HFF-Myc (cell line): ENCODE measurements around the gene TMEM62.
A peak's percentile ranks its signal among the peaks of the same experiment; 100 is the strongest.

ENCODE experiments used
- DNase-seq: peaks from one replicate; pipeline ENCODE4 v3.0.0-alpha.2; 2011; ENCODE audit warnings: low read depth; ENCODE audit errors: extremely low read depth
- H3K4me3 ChIP-seq: replicated peaks from 2 replicates; pipeline ENCODE4 v1.5.1; 2011; ENCODE audit warnings: low read depth, mild to moderate bottlenecking, control low read depth, low read length
- CTCF ChIP-seq: IDR thresholded peaks from 2 replicates; pipeline ENCODE4 v1.5.1; 2012; ENCODE audit warnings: mild to moderate bottlenecking, low read depth, low read length, control low read depth; ENCODE audit errors: missing control alignments

Gene TMEM62

GRCh38 chr15:43183270-43183669 lies 49.9 kb downstream of the TMEM62 start:
- no peak for DNase-seq
- no peak for TF ChIP-seq CTCF
- no peak overlapping the region for H3K4me3 ChIP-seq

GRCh38 chr15:43184407-43185124 lies 51.2 kb downstream of the TMEM62 start:
- TF ChIP-seq CTCF: no peak
- no peak for DNase-seq
- H3K4me3 ChIP-seq: peak overlapping the region; percentile 79

GRCh38 chr15:43185157-43186002 lies 52.0 kb downstream of the TMEM62 start, which contains the start of gene CCNDBP1:
Gene CCNDBP1, plus strand, starts transcription at chr15:43185403. Its CDS starts 96 bp downstream, at chr15:43185499.
- peak; percentile 43 for TF ChIP-seq CTCF
- peak; percentile 62 for DNase-seq
- H3K4me3 ChIP-seq: peak within 1 kb of the TSS; percentile 79

- no peak for DNase-seq
- TF ChIP-seq CTCF: no peak
- peak overlapping the region; percentile 79 for H3K4me3 ChIP-seq
Measured at GRCh38 chr15:43186003-43186353, 52.6 kb downstream of the TMEM62 start.

GRCh38 chr15:43187544-43188155 lies 54.3 kb downstream of the TMEM62 start:
- H3K4me3 ChIP-seq: no peak overlapping the region
- peak; percentile 30 for DNase-seq
- peak; percentile 61 for TF ChIP-seq CTCF

GRCh38 chr15:43189296-43189695 lies 55.9 kb downstream of the TMEM62 start:
- no peak overlapping the region for H3K4me3 ChIP-seq
- TF ChIP-seq CTCF: no peak
- no peak for DNase-seq
